HepG2 (cell line): Measurements from ENCODE around the gene ADGRV1. TPM values are rescaled to one million over a fixed set of nuclear protein-coding genes. Genes with fewer than 3 reads are reported as not detected.

ENCODE experiments used
- ATAC-seq: fragments of 200-7000 bp; cut with Tn5 transposase; 3 replicates; pipeline ENCODE4 v1.9.1; 2020; ENCODE audit warnings: mild to moderate bottlenecking, moderate library complexity
- BruUV-seq: library from RNA; stranded (reverse); fragments of 400-500 nt; replicated peaks from 2 replicates; lab custom pipeline; 2021; lab: Mats Ljungman, UMichigan
- CTCF ChIA-PET: fragments of 300-600 bp; formaldehyde crosslinking; extraction: SDS; loops from one replicate; lab custom pipeline; 2021; ENCODE audit warnings: low total read pairs, inconsistent platforms, low intra/inter-chr PET ratio; lab: Yijun Ruan, JAX
- POLR2A ChIA-PET: fragments of 350-600 bp; sonication (Branson Sonifier 250); formaldehyde crosslinking; loops from one replicate; lab custom pipeline; 2020; ENCODE audit warnings: antibody characterized with exemption, inconsistent platforms; lab: Yijun Ruan, JAX
- DNase-seq: peaks from one replicate; pipeline ENCODE4 v3.0.0-alpha.2; 2015; ENCODE audit warnings: low spot score
- FAIRE-seq: peaks from 3 replicates; lab custom pipeline; 2011; peaks lifted over from hg19 to GRCh38; lab: Jason Lieb, UNC
- H2AFZ ChIP-seq: one replicate; pipeline ENCODE4 v1.6.1; 2011; ENCODE audit warnings: low read length, inconsistent platforms
- H3K27ac ChIP-seq: fragments of 300-600 bp; 3 replicates; pipeline ENCODE4 v1.8.0; 2011; ENCODE audit warnings: mixed run types, mild to moderate bottlenecking, mixed read lengths, low read length, inconsistent platforms; ENCODE audit not compliant: insufficient read depth; ENCODE audit errors: extremely low read length
- H3K27me3 ChIP-seq, 2 experiments: fragments of 200-600 bp in 1 of 2; 2 replicates in 1 of 2; 3 replicates in 1 of 2; pipeline versions ENCODE4 v1.6.0 to v1.8.0; 2011; ENCODE audit warnings: low read length in 2 of 2, mild to moderate bottlenecking in 2 of 2, moderate library complexity in 2 of 2, inconsistent platforms in 1 of 2; ENCODE audit not compliant: insufficient read depth in 2 of 2, control insufficient read depth in 1 of 2
- H3K36me3 ChIP-seq, 2 experiments: fragments of 200-600 bp in 1 of 2; replicated peaks in 1 of 2; 2 replicates in 1 of 2; 3 replicates in 1 of 2; pipeline versions ENCODE4 v1.5.1 to v1.8.0; 2011; ENCODE audit warnings: low read length in 2 of 2, inconsistent platforms in 1 of 2; ENCODE audit not compliant: insufficient read depth in 2 of 2, control insufficient read depth in 1 of 2
- H3K4me1 ChIP-seq: 2 replicates; pipeline ENCODE4 v1.5.1; 2012; ENCODE audit warnings: low read length, inconsistent platforms; ENCODE audit not compliant: insufficient read depth
- H3K4me2 ChIP-seq: 2 replicates; pipeline ENCODE4 v1.6.0; 2011; ENCODE audit warnings: low read depth, low read length, inconsistent platforms
- H3K4me3 ChIP-seq, 3 experiments: fragments of 200-600 bp in 1 of 3; sonication (generic), shearing (Covaris generic) in 1 of 3; replicated peaks in 1 of 3; 2 replicates each; pipeline ENCODE4 v1.5.1; 2011 to 2016; ENCODE audit warnings: low read length in 3 of 3, inconsistent platforms in 2 of 3, low read depth in 2 of 3, mild to moderate bottlenecking in 2 of 3, control low read depth in 1 of 3, mixed read lengths in 1 of 3; ENCODE audit not compliant: insufficient read depth in 1 of 3
- H3K79me2 ChIP-seq: one replicate; pipeline ENCODE4 v1.6.1; 2011; ENCODE audit warnings: low read length, inconsistent platforms; ENCODE audit not compliant: insufficient read depth
- H3K9ac ChIP-seq: 2 replicates; pipeline ENCODE4 v1.6.0; 2011; ENCODE audit warnings: mild to moderate bottlenecking, low read depth, low read length, inconsistent platforms; ENCODE audit not compliant: insufficient read depth
- H3K9me3 ChIP-seq: 2 replicates; pipeline ENCODE4 v1.5.1; 2012; ENCODE audit warnings: mild to moderate bottlenecking, low read length
- H4K20me1 ChIP-seq: 2 replicates; pipeline ENCODE4 v1.6.0; 2011; ENCODE audit warnings: inconsistent platforms, mild to moderate bottlenecking, low read length, moderate library complexity; ENCODE audit not compliant: insufficient read depth
- HOXA9 ChIP-seq: sonication (generic); formaldehyde crosslinking; IDR thresholded peaks from 2 replicates; pipeline ENCODE4 v1.8.1; 2022; ENCODE audit warnings: missing genetic modification reagents, mild to moderate bottlenecking, moderate library complexity, borderline replicate concordance
- KMT2A ChIP-seq: sonication (generic); formaldehyde crosslinking; IDR thresholded peaks from 2 replicates; pipeline ENCODE4 v1.4.0; 2020; ENCODE audit warnings: missing genetic modification reagents
- MAZ ChIP-seq, 2 experiments: sonication (generic) in 1 of 2; formaldehyde crosslinking in 1 of 2; IDR thresholded peaks; 2 replicates each; pipeline versions ENCODE4 v1.5.0 to v1.6.1; 2012 to 2020; ENCODE audit warnings: low read depth in 2 of 2, mild to moderate bottlenecking in 2 of 2, borderline replicate concordance in 1 of 2, improper control_type of control experiment in 1 of 2, low read length in 1 of 2, missing genetic modification reagents in 1 of 2, moderate library complexity in 1 of 2
- NR2F6 ChIP-seq, 2 experiments: IDR thresholded peaks; 2 replicates each; pipeline ENCODE4 v1.6.1; 2016; ENCODE audit warnings: antibody characterized with exemption in 1 of 2, mild to moderate bottlenecking in 1 of 2
- PAF1 ChIP-seq: IDR thresholded peaks from 2 replicates; pipeline ENCODE4 v1.6.1; 2016; ENCODE audit warnings: missing genetic modification reagents, missing compliant biosample characterization
- RELA ChIP-seq: sonication (generic); formaldehyde crosslinking; IDR thresholded peaks from 2 replicates; pipeline ENCODE4 v1.4.0; 2020; ENCODE audit warnings: missing genetic modification reagents
- SMAD1 ChIP-seq: sonication (generic); formaldehyde crosslinking; IDR thresholded peaks from 2 replicates; pipeline ENCODE4 v1.4.0; 2020; ENCODE audit warnings: missing genetic modification reagents, low read depth, mild to moderate bottlenecking, borderline replicate concordance
- SRSF9 ChIP-seq: fragments of 200-400 bp; formaldehyde crosslinking; IDR thresholded peaks from 2 replicates; pipeline ENCODE4 v1.6.1; 2018; ENCODE audit warnings: borderline replicate concordance, mild to moderate bottlenecking, low read depth, low read length; ENCODE audit not compliant: insufficient read depth, poor library complexity, severe bottlenecking
- XBP1 ChIP-seq: sonication (generic); formaldehyde crosslinking; IDR thresholded peaks from 2 replicates; pipeline ENCODE4 v1.5.0; 2020; ENCODE audit warnings: missing genetic modification reagents
- ZFP36L2 ChIP-seq: sonication (generic); formaldehyde crosslinking; IDR thresholded peaks from 2 replicates; pipeline ENCODE4 v1.4.0; 2020; ENCODE audit warnings: missing genetic modification reagents
- ZFX ChIP-seq: sonication (generic); formaldehyde crosslinking; IDR thresholded peaks from 2 replicates; pipeline ENCODE4 v1.4.0; 2020; ENCODE audit warnings: mild to moderate bottlenecking, low read depth, missing genetic modification reagents, moderate library complexity
- ZNF234 ChIP-seq: sonication (generic); formaldehyde crosslinking; conservative IDR thresholded peaks from 2 replicates; pipeline ENCODE4 v1.5.1; 2020; ENCODE audit warnings: mild to moderate bottlenecking, missing genetic modification reagents
- ZNF577 ChIP-seq: sonication (generic); formaldehyde crosslinking; IDR thresholded peaks from 2 replicates; pipeline ENCODE4 v1.4.0; 2020; ENCODE audit warnings: mild to moderate bottlenecking, low read depth, missing genetic modification reagents, borderline replicate concordance
- ZNF749 ChIP-seq: sonication (generic); formaldehyde crosslinking; IDR thresholded peaks from 2 replicates; pipeline ENCODE4 v1.8.0; 2022; ENCODE audit warnings: mild to moderate bottlenecking, missing genetic modification reagents, moderate library complexity, borderline replicate concordance
- ZSCAN30 ChIP-seq: sonication (generic); formaldehyde crosslinking; IDR thresholded peaks from 2 replicates; pipeline ENCODE4 v1.5.0; 2020; ENCODE audit warnings: mild to moderate bottlenecking, missing genetic modification reagents
- WGBS: methylation state at CpG from one replicate; pipeline ENCODE4 v1.1.6; 2017; ENCODE audit warnings: low lambda C conversion rate; 5-methylcytosine and 5-hydroxymethylcytosine counted together
- in situ Hi-C: cut with HindIII; loops from 2 replicates; pipeline ENCODE4 v1.10.0; 2017; ENCODE audit warnings: low pct_unique_long_range_greater_than_20kb; ENCODE audit not compliant: extremely low pct_ligation_motif_present
- intact Hi-C: fragments of 100-400 bp; cut with micrococcal nuclease; formaldehyde crosslinking; loops from one replicate; pipeline ENCODE4 v1.10.0; 2022; ENCODE audit not compliant: unreplicated experiment
- polyA plus RNA-seq, 8 experiments: library from polyadenylated mRNA; depleted of rRNA in 3 of 8; stranded (reverse) in 7 of 8; unstranded in 1 of 8; fragments of >200 nt; fragmentation: Illumina TruSeq in 4 of 8; extraction: Trizol in 4 of 8; gene quantifications; 2 replicates each; pipeline versions ENCODE4 v1.2.1 to v1.2.3, GENCODE V29; 2011 to 2016; ENCODE audit warnings: low read depth in 4 of 8, missing spikeins in 1 of 8, mixed read lengths in 1 of 8; ENCODE audit not compliant: insufficient read depth in 1 of 8
- total RNA-seq, 5 experiments: library from RNA; depleted of rRNA; stranded (reverse); fragments of >200 nt; fragmentation: Illumina TruSeq; extraction: Trizol; gene quantifications; 2 replicates each; pipeline ENCODE4 v1.2.3, GENCODE V29; 2016; ENCODE audit warnings: low read depth in 1 of 5
- TF ChIP-seq, protein P1 (sequence below): sonication (generic); formaldehyde crosslinking; IDR thresholded peaks from 2 replicates; pipeline ENCODE4 v1.5.1; 2020; ENCODE audit warnings: mild to moderate bottlenecking, missing genetic modification reagents

ADGRV1 gene
- total and polyA plus RNA-seq, 2 of the 13 experiments (the other 11 are each of a cell fraction or from before 2014, with no cell fraction given): 1.7 to 3.9 TPM

DNA sequence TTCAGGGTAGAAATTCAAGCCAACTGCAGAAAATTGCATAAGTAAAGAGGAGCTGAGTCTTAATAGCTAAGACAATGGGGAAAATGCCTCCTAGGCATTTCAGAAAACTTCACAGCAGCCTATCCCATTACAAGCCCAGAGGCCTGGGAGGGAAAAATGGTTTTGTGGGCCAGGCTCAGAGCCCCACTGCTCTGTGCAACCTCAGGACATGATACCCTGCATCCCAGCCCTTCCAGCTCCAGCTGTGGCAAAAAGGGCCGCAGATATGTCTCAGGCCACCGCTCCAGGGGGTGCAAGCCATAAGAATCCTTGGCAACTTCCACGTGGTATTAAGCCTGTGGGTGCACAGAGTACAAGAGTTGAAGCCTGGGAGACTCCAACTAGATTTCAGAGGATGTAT lies 437.5 kb downstream of the ADGRV1 start:
- TF ChIP-seq ZFX (CRISPR knock-in tag) (no peak), SMAD1 (CRISPR knock-in tag) (no peak), RELA (CRISPR knock-in tag) (no peak), HOXA9 (CRISPR knock-in tag) (no peak), MAZ (IDR thresholded peaks at IDR 0.05; ENCODE audit: borderline replicate concordance, low read depth, low read length) (no peak), MAZ (CRISPR knock-in tag; IDR thresholded peaks at IDR 0.05; ENCODE audit: low read depth) (no peak), ZNF577 (CRISPR knock-in tag) (no peak), ZNF749 (CRISPR knock-in tag) (no peak), KMT2A (CRISPR knock-in tag) (no peak)
- Histone ChIP-seq H3K4me3 (no peak overlapping the region), H3K4me1 (no peaks in the 10 kb centered on the region), H3K36me3 (no peaks in the 10 kb centered on the region), H3K27me3 (no peaks in the 10 kb centered on the region), H2AFZ (no peak overlapping the region), H3K4me2 (no peak overlapping the region), H3K79me2 (no peaks in the 10 kb centered on the region), H3K9ac (no peak overlapping the region), H4K20me1 (no peaks in the 10 kb centered on the region), H3K27ac (no peak overlapping the region), H3K9me3 (no peaks in the 10 kb centered on the region)
- 30% methylated on average over 2 of the region's 3 CpGs for WGBS
- POLR2A ChIA-PET: no interaction called here
- in situ Hi-C loops (no loop called here), intact Hi-C loops (no loop called here)
- no peak for ATAC-seq
- no peak for DNase-seq
- no peak for FAIRE-seq
- no TSS peak for BruUV-seq
- CTCF ChIA-PET: no interaction called here

- Histone ChIP-seq H3K9ac (no peak overlapping the region), H3K79me2 (no peaks in the 10 kb centered on the region), H3K36me3 (no peaks in the 10 kb centered on the region), H3K27me3 (no peaks in the 10 kb centered on the region), H3K9me3 (no peaks in the 10 kb centered on the region), H3K4me1 (no peaks in the 10 kb centered on the region), H3K4me2 (no peak overlapping the region), H3K4me3 (no peak overlapping the region), H3K27ac (no peak overlapping the region), H4K20me1 (no peaks in the 10 kb centered on the region), H2AFZ (no peak overlapping the region)
- no TSS peak for BruUV-seq
- POLR2A ChIA-PET: no interaction called here
- CTCF ChIA-PET: no interaction called here
- TF ChIP-seq ZSCAN30 (CRISPR knock-in tag): no peak
- TF ChIP-seq, protein P1, sequence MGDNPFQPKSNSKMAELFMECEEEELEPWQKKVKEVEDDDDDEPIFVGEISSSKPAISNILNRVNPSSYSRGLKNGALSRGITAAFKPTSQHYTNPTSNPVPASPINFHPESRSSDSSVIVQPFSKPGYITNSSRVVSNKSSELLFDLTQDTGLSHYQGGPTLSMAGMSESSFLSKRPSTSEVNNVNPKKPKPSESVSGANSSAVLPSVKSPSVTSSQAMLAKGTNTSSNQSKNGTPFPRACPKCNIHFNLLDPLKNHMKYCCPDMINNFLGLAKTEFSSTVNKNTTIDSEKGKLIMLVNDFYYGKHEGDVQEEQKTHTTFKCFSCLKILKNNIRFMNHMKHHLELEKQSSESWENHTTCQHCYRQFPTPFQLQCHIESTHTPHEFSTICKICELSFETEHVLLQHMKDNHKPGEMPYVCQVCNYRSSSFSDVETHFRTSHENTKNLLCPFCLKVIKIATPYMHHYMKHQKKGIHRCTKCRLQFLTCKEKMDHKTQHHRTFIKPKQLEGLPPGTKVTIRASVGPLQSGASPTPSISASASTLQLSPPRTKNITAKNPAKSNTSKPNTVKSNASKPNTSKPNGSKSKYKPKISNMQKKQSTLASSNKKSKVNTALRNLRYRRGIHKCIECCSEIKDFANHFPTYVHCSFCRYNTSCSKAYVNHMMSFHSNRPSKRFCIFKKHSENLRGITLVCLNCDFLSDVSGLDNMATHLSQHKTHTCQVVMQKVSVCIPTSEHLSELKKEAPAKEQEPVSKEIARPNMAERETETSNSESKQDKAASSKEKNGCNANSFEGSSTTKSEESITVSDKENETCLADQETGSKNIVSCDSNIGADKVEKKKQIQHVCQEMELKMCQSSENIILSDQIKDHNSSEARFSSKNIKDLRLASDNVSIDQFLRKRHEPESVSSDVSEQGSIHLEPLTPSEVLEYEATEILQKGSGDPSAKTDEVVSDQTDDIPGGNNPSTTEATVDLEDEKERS (CRISPR knock-in tag): no peak
- TF ChIP-seq SRSF9: no peak
- no peak for TF ChIP-seq XBP1
- TF ChIP-seq ZNF234 (CRISPR knock-in tag): no peak
- TF ChIP-seq PAF1 (CRISPR knock-in tag): no peak
- TF ChIP-seq ZFP36L2 (CRISPR knock-in tag): no peak
- no peak for TF ChIP-seq NR2F6 (IDR thresholded peaks at IDR 0.05)
- no peak for TF ChIP-seq NR2F6 (CRISPR knock-in tag; IDR thresholded peaks at IDR 0.05)
- intact Hi-C loops: no loop called here
- no peak for FAIRE-seq
- in situ Hi-C loops: no loop called here
- ATAC-seq: no peak
- 56% methylated on average over 4 of the region's 4 CpGs for WGBS
- no peak for DNase-seq
Observed at GRCh38 chr5:90997082-90997481, 438.5 kb downstream of the ADGRV1 start.
